Measurements from ENCODE around the gene MTOR. TPM values are rescaled to one million over a fixed set of nuclear protein-coding genes. Genes with fewer than 3 reads are reported as not detected.

The MTOR gene
- total RNA-seq, 1 donor from 2014 or later: 82.4 TPM

- Mint-ChIP-seq H3K36me3 (ENCODE audit: unreplicated experiment) (no peaks in the 10 kb centered on the region), H3K4me3 (ENCODE audit: unreplicated experiment) (no peak overlapping the region), H3K4me1 (ENCODE audit: low read depth, unreplicated experiment) (peaks cover 14% of the 10 kb centered on the region), H3K27me3 (ENCODE audit: unreplicated experiment) (peaks cover 8% of the 10 kb centered on the region), H3K9me3 (ENCODE audit: unreplicated experiment) (peaks cover 4% of the 10 kb centered on the region), H3K27ac (ENCODE audit: unreplicated experiment) (peak overlapping the region; percentile 33)
- no peak for DNase-seq
- TF ChIP-seq CTCF (IDR thresholded peaks at IDR 0.05; ENCODE audit: partially characterized antibody, unreplicated experiment): no peak
These were observed 33.6 kb upstream of the MTOR start for GRCh38 chr1:11295905-11296304.

GRCh38 chr1:11294951-11295350 is 32.6 kb upstream of the MTOR start:
- peaks cover 8% of the 10 kb centered on the region for H3K27me3 Mint-ChIP-seq (ENCODE audit: unreplicated experiment)
- H3K4me1 Mint-ChIP-seq (ENCODE audit: low read depth, unreplicated experiment): peaks cover 15% of the 10 kb centered on the region
- no peak for DNase-seq
- TF ChIP-seq CTCF (IDR thresholded peaks at IDR 0.05; ENCODE audit: partially characterized antibody, unreplicated experiment): no peak
- H3K9me3 Mint-ChIP-seq (ENCODE audit: unreplicated experiment): peaks cover 4% of the 10 kb centered on the region
- H3K27ac Mint-ChIP-seq (ENCODE audit: unreplicated experiment): no peak overlapping the region
- no peaks in the 10 kb centered on the region for H3K36me3 Mint-ChIP-seq (ENCODE audit: unreplicated experiment)
- no peak overlapping the region for H3K4me3 Mint-ChIP-seq (ENCODE audit: unreplicated experiment)

DNA sequence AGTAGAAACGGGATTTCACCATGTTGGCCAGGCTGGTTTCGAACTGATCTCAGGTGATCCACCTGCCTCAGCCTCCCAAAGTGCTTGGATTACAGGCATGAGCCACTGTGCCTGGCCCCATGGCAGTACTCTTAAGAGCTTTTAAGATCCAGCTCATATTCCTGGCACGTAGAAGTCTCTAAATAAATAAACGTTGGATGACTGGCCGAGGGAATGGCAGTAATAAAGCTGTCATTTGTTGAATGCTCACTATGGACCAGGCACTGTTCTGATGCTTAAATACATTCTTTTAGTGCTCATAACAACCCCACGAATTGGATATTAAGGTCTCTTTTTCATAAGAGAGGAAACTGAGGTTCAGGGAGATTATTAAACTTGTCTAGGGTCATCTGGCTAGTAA is 31.5 kb upstream of the MTOR start:
- no peak for DNase-seq
- peaks cover 20% of the 10 kb centered on the region for H3K4me1 Mint-ChIP-seq (ENCODE audit: low read depth, unreplicated experiment)
- no peaks in the 10 kb centered on the region for H3K36me3 Mint-ChIP-seq (ENCODE audit: unreplicated experiment)
- H3K4me3 Mint-ChIP-seq (ENCODE audit: unreplicated experiment): no peak overlapping the region
- H3K27me3 Mint-ChIP-seq (ENCODE audit: unreplicated experiment): peaks cover 12% of the 10 kb centered on the region
- peaks cover 9% of the 10 kb centered on the region for H3K9me3 Mint-ChIP-seq (ENCODE audit: unreplicated experiment)
- no peak overlapping the region for H3K27ac Mint-ChIP-seq (ENCODE audit: unreplicated experiment)
- TF ChIP-seq CTCF (IDR thresholded peaks at IDR 0.05; ENCODE audit: partially characterized antibody, unreplicated experiment): no peak

DNA sequence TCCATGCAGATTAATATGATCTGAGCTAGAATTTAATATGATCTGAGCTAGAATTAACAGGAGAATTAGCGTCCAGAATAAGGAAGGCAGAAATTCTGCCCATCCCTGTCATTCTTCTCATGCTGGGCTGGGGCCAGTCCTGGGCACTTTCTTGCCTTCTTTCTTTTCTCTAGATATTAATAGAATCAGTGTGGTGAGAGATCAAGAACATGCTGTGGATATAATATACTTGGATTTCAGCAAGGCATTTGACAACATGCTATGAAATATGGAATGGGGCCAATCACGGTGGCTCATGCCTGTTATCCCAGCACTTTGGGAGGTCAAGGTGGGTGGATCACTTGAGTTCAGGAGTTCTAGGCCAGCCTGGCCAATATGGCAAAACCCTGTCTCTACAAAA is 28.7 kb upstream of the MTOR start:
- Mint-ChIP-seq H3K9me3 (ENCODE audit: unreplicated experiment) (peaks cover 15% of the 10 kb centered on the region), H3K4me3 (ENCODE audit: unreplicated experiment) (no peak overlapping the region), H3K27ac (ENCODE audit: unreplicated experiment) (no peak overlapping the region), H3K4me1 (ENCODE audit: low read depth, unreplicated experiment) (peaks cover 41% of the 10 kb centered on the region), H3K36me3 (ENCODE audit: unreplicated experiment) (no peaks in the 10 kb centered on the region), H3K27me3 (ENCODE audit: unreplicated experiment) (peaks cover 15% of the 10 kb centered on the region)
- no peak for TF ChIP-seq CTCF (IDR thresholded peaks at IDR 0.05; ENCODE audit: partially characterized antibody, unreplicated experiment)
- DNase-seq: no peak

GRCh38 chr1:11289064-11289463 is 26.7 kb upstream of the MTOR start:
- peak overlapping the region; percentile 17 for H3K4me3 Mint-ChIP-seq (ENCODE audit: unreplicated experiment)
- peak overlapping the region; percentile 90 for H3K27ac Mint-ChIP-seq (ENCODE audit: unreplicated experiment)
- DNase-seq: no peak
- peaks cover 12% of the 10 kb centered on the region for H3K9me3 Mint-ChIP-seq (ENCODE audit: unreplicated experiment)
- H3K4me1 Mint-ChIP-seq (ENCODE audit: low read depth, unreplicated experiment): peaks cover 53% of the 10 kb centered on the region
- peaks cover 18% of the 10 kb centered on the region for H3K27me3 Mint-ChIP-seq (ENCODE audit: unreplicated experiment)
- TF ChIP-seq CTCF (IDR thresholded peaks at IDR 0.05; ENCODE audit: partially characterized antibody, unreplicated experiment): no peak
- H3K36me3 Mint-ChIP-seq (ENCODE audit: unreplicated experiment): no peaks in the 10 kb centered on the region
